Measurements from ENCODE around the gene CDC26. TPM values are rescaled to one million over a fixed set of nuclear protein-coding genes. Genes with fewer than 3 reads are reported as not detected.
"Not testable (repeated sequence)": the region's sequence is repeated elsewhere in the genome, so short reads cannot be mapped to it uniquely, and the experiment has no call there.

The CDC26 gene
- total RNA-seq, 3 donors from 2014 or later, result 19.3 to 45.8 (median 25.9) TPM

- intact Hi-C loops (cut with DNase I, micrococcal nuclease), result no loop called here
- ATAC-seq (no peak), DNase-seq (no peak)
- no peaks in the 10 kb centered on the region for H3K9me3 ChIP-seq
- H3K4me1 ChIP-seq (ENCODE audit: low read depth), result no peaks in the 10 kb centered on the region
- no peaks in the 10 kb centered on the region for H3K36me3 ChIP-seq (ENCODE audit: low read depth)
- TF ChIP-seq CTCF (IDR thresholded peaks at IDR 0.05), result no peak
- H3K4me3 ChIP-seq, result no peak overlapping the region
These were observed 34.2 kb downstream of the CDC26 start for GRCh38 chr9:113241161-113241560.

GRCh38 chr9:113238859-113239232 is 36.5 kb downstream of the CDC26 start:
- intact Hi-C loops (cut with DNase I, micrococcal nuclease), result no loop called here
- no peak for DNase-seq
- Histone ChIP-seq H3K9me3 (no peaks in the 10 kb centered on the region), H3K36me3 (ENCODE audit: low read depth) (no peaks in the 10 kb centered on the region), H3K4me1 (ENCODE audit: low read depth) (no peaks in the 10 kb centered on the region), H3K4me3 (no peak overlapping the region)
- no peak for ATAC-seq
- TF ChIP-seq CTCF (IDR thresholded peaks at IDR 0.05), result no peak

DNA sequence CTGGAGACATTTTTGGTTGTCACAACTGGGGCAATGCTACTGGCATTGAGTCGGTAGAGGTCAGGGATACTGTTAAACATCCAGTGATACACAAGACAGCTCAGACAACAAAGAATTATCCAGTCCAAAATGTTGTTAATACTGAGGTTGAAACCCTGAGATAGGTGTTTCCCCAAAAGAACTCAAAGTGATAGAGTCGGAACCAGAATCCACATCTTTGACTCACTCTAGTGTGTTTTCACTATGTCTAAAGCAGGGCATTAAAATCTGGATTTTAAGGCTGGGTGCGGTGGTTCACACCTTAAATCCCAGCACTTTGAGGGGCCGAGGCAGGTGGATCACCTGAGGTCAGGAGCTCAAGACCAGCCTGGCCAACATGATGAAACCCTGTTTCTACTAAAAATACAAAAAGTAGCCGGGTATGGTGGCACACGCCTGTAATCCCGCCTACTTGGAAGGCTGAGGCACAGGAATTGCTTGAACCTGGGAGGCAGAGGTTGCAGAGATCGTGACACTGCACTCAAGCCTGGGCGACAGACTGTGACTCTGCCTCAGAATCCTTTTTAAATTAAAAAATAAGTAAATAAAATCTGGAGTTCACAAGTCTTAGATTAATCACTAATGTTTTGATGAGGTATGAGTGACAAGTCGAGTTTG is 37.0 kb downstream of the CDC26 start:
- DNase-seq, result no peak
- peaks cover 4% of the 10 kb centered on the region for H3K4me1 ChIP-seq (ENCODE audit: low read depth)
- TF ChIP-seq CTCF (IDR thresholded peaks at IDR 0.05), result no peak
- no peak overlapping the region for H3K4me3 ChIP-seq
- no peaks in the 10 kb centered on the region for H3K9me3 ChIP-seq
- ATAC-seq, result no peak
- intact Hi-C loops (cut with DNase I, micrococcal nuclease), result no loop called here
- H3K36me3 ChIP-seq (ENCODE audit: low read depth), result no peaks in the 10 kb centered on the region

DNA sequence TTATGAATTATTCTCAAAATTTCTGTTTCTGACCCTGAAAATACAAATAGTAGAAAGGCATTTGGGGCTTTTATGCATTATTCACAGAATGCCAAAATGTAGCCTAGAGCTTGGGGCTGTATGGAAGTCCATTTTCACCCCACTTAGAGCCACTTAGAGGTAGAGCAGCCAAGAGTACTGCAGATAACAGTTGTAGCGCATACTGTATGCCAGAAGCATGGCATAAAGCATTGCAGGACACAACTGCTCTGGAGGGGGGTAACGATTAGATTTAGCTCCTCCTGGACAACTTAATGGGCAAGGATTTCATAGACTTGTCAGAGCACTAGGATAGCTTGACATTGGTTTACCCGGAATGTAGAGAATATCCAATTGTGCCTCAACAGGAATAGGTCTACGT is 38.3 kb downstream of the CDC26 start:
- DNase-seq, result no peak
- no peak for TF ChIP-seq CTCF (IDR thresholded peaks at IDR 0.05)
- Histone ChIP-seq H3K36me3 (ENCODE audit: low read depth) (no peaks in the 10 kb centered on the region), H3K4me1 (ENCODE audit: low read depth) (peaks cover 11% of the 10 kb centered on the region), H3K4me3 (no peak overlapping the region), H3K9me3 (no peaks in the 10 kb centered on the region)
- ATAC-seq, result no peak
- intact Hi-C loops (cut with DNase I, micrococcal nuclease), result no loop called here

GRCh38 chr9:113235701-113236255 is 39.6 kb downstream of the CDC26 start:
- intact Hi-C loops (cut with DNase I, micrococcal nuclease); H3K4me3 ChIP-seq; H3K9me3 ChIP-seq; DNase-seq; H3K36me3 ChIP-seq (ENCODE audit: low read depth); ATAC-seq: not testable (repeated sequence)
- peaks cover 11% of the 10 kb centered on the region for H3K4me1 ChIP-seq (ENCODE audit: low read depth)

DNA sequence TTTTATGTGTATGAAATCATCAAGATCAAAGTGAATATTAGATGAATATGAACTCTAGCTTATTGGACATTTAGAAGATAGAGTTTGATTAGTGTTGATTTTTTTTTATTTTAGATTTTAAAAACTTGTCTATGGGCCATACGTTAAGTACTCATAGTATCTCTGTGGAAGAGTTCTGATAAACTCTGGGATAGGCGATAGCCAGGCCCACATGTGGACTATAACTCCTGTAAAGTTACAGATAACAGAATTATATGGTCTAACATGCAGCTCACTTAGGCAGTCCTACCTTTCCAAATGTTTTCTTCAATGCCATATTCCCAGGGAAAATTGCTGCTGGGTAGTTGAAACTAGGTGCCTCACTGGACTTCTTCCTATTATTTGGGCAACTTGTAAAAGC is 43.7 kb downstream of the CDC26 start:
- Histone ChIP-seq H3K4me3 (no peak overlapping the region), H3K4me1 (ENCODE audit: low read depth) (peaks cover 11% of the 10 kb centered on the region), H3K9me3 (no peaks in the 10 kb centered on the region), H3K36me3 (ENCODE audit: low read depth) (no peaks in the 10 kb centered on the region)
- intact Hi-C loops (cut with DNase I, micrococcal nuclease), result no loop called here
- ATAC-seq (no peak), DNase-seq (no peak)
- no peak for TF ChIP-seq CTCF (IDR thresholded peaks at IDR 0.05)
